ENCODE measurements around the gene RRP15.

Gene RRP15

GRCh38 chr1:218302155-218302554 is 17.1 kb downstream of the RRP15 start:
- no peak for TF ChIP-seq CTCF (IDR thresholded peaks at IDR 0.05)
- no peak for DNase-seq
- no peaks in the 10 kb centered on the region for H3K27me3 ChIP-seq
- no peak overlapping the region for H3K4me3 ChIP-seq
- no peaks in the 10 kb centered on the region for H3K9me3 ChIP-seq
- no peak overlapping the region for H3K27ac ChIP-seq
- peaks cover 0 to 12% (median 7%) of the 10 kb centered on the region in 3 donors for H3K36me3 ChIP-seq
- intact Hi-C loops (cut with DNase I; ENCODE audit: low total_unique reads), result no loop called here
- peaks cover 0 to 7% (median 0%) of the 10 kb centered on the region in 4 donors for H3K4me1 ChIP-seq

- DNase-seq, result no peak
- H3K9me3 ChIP-seq, result no peaks in the 10 kb centered on the region
- no peak overlapping the region for H3K27ac ChIP-seq
- no peak overlapping the region for H3K4me3 ChIP-seq
- H3K4me1 ChIP-seq, result peaks cover 0 to 7% (median 0%) of the 10 kb centered on the region in 4 donors
- TF ChIP-seq CTCF (IDR thresholded peaks at IDR 0.05), result no peak
- intact Hi-C loops (cut with DNase I; ENCODE audit: low total_unique reads), result no loop called here
- H3K36me3 ChIP-seq, result peaks cover 0 to 18% (median 7%) of the 10 kb centered on the region in 3 donors
- no peaks in the 10 kb centered on the region for H3K27me3 ChIP-seq
These were observed 18.2 kb downstream of the RRP15 start for GRCh38 chr1:218303176-218303879.

GRCh38 chr1:218304281-218305039 is 19.4 kb downstream of the RRP15 start:
- no peak overlapping the region for H3K4me3 ChIP-seq
- no peaks in the 10 kb centered on the region for H3K27me3 ChIP-seq
- H3K4me1 ChIP-seq, result peaks cover 0 to 3% (median 0%) of the 10 kb centered on the region in 4 donors
- intact Hi-C loops (cut with DNase I; ENCODE audit: low total_unique reads), result no loop called here
- TF ChIP-seq CTCF (IDR thresholded peaks at IDR 0.05), result no peak
- DNase-seq, result no peak
- peaks cover 0 to 18% (median 11%) of the 10 kb centered on the region in 3 donors for H3K36me3 ChIP-seq
- no peaks in the 10 kb centered on the region for H3K9me3 ChIP-seq
- no peak overlapping the region for H3K27ac ChIP-seq

- Histone ChIP-seq H3K9me3 (no peaks in the 10 kb centered on the region), H3K4me3 (no peak overlapping the region), H3K27ac (no peak overlapping the region), H3K27me3 (no peaks in the 10 kb centered on the region), H3K36me3 (peaks cover 0 to 18% (median 11%) of the 10 kb centered on the region in 3 donors), H3K4me1 (no peaks in the 10 kb centered on the region)
- TF ChIP-seq CTCF (IDR thresholded peaks at IDR 0.05), result no peak
- DNase-seq, result no peak
- intact Hi-C loops (cut with DNase I; ENCODE audit: low total_unique reads), result no loop called here
These were observed 20.5 kb downstream of the RRP15 start for GRCh38 chr1:218305472-218306064.

GRCh38 chr1:218312509-218312908 is 27.4 kb downstream of the RRP15 start:
- H3K36me3 ChIP-seq, result peaks cover 0 to 8% (median 3%) of the 10 kb centered on the region in 3 donors
- DNase-seq, result no peak
- intact Hi-C loops (cut with DNase I; ENCODE audit: low total_unique reads), result no loop called here

More at GRCh38 chr1:218312509-218312908, 27.4 kb downstream of the RRP15 start:
- H3K27ac ChIP-seq, result no peak overlapping the region
- no peak overlapping the region for H3K4me3 ChIP-seq
- TF ChIP-seq CTCF (IDR thresholded peaks at IDR 0.05), result no peak
- no peaks in the 10 kb centered on the region for H3K4me1 ChIP-seq
- H3K9me3 ChIP-seq, result no peaks in the 10 kb centered on the region
- no peaks in the 10 kb centered on the region for H3K27me3 ChIP-seq
